Ammon's horn (tissue), 1 donor: ENCODE results near the gene UXT.

Experiments used
- DNase-seq: peaks from one replicate; pipeline ENCODE4 v3.0.0-alpha.2; 2016; ENCODE audit warnings: low spot score

The UXT gene

GRCh38 chrX:47649271-47649670, 9.7 kb downstream of the UXT start:
- DNase-seq, result no peak

- no peak for DNase-seq
These were observed 10.6 kb downstream of the UXT start for GRCh38 chrX:47648376-47648775.

- no peak for DNase-seq
These were observed 12.3 kb downstream of the UXT start for GRCh38 chrX:47646636-47647035.

- no peak for DNase-seq
These were observed 13.4 kb downstream of the UXT start for GRCh38 chrX:47645530-47645929.

- DNase-seq, result peak; percentile 50
These were observed 14.4 kb downstream of the UXT start for GRCh38 chrX:47644557-47645091.

GRCh38 chrX:47643926-47644325, 15.1 kb downstream of the UXT start:
- no peak for DNase-seq

- DNase-seq, result no peak
These were observed 20.2 kb downstream of the UXT start for GRCh38 chrX:47638816-47639215.

- DNase-seq, result peak; percentile 77
These were observed 21.3 kb downstream of the UXT start for GRCh38 chrX:47637546-47638195.

GRCh38 chrX:47634871-47635575, 24.0 kb downstream of the UXT start:
- no peak for DNase-seq

- no peak for DNase-seq
These were observed 25.0 kb downstream of the UXT start for GRCh38 chrX:47633689-47634590.

GRCh38 chrX:47632666-47633065, 26.3 kb downstream of the UXT start:
- no peak for DNase-seq

- DNase-seq, result no peak
These were observed 27.3 kb downstream of the UXT start for GRCh38 chrX:47631676-47632075.

GRCh38 chrX:47629419-47630200, 29.4 kb downstream of the UXT start, which contains the start of gene CFP:
CFP (minus strand) TSS chrX:47629930; CDS start chrX:47629844, 86 bp downstream.
- DNase-seq, result no peak

- no peak for DNase-seq
These were observed 30.0 kb downstream of the UXT start for GRCh38 chrX:47628982-47629381.

- DNase-seq, result no peak
These were observed 33.6 kb downstream of the UXT start for GRCh38 chrX:47625365-47625764.

GRCh38 chrX:47623540-47624027, 35.4 kb downstream of the UXT start:
- DNase-seq, result peak; percentile 70

- DNase-seq, result no peak
These were observed 37.1 kb downstream of the UXT start for GRCh38 chrX:47621851-47622250.

- no peak for DNase-seq
These were observed 38.7 kb downstream of the UXT start for GRCh38 chrX:47620303-47620685.

GRCh38 chrX:47619486-47620302, 39.3 kb downstream of the UXT start, which contains the start of gene SYN1:
SYN1 (minus strand) TSS chrX:47619857; CDS start chrX:47619728, 129 bp downstream.
- DNase-seq, result peak; percentile 86

GRCh38 chrX:47618923-47619485, 40.0 kb downstream of the UXT start:
- no peak for DNase-seq
